HCEC 1CT (cell line): ENCODE data around the gene TNRC6B.
"Not testable (repeated sequence)": the region's sequence is repeated elsewhere in the genome, so short reads cannot be mapped to it uniquely, and the experiment has no call there.

ENCODE experiments used
- DNase-seq: peaks from one replicate; pipeline ENCODE4 v3.0.0-alpha.2; 2017

TNRC6B gene

DNA sequence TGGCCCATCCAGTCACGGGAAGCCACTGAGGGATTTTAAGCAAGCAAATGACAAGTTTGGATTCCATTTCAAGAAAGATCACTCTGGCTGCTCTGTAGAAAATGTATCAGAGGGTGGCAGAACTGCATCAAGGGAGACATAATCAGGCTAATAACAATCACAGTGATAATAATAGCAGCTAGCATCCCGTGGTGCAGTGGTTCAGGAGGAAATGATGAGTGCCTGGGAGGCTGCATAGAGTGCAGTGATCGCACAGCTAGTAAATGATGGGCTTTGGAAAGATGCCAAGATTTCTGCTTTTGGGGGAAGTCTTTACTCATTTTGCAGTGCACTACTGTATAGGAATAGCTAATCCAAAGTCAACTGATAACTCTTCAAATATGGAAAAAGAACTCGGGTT is 35.8 kb downstream of the TNRC6B start:
- DNase-seq, result no peak

DNA sequence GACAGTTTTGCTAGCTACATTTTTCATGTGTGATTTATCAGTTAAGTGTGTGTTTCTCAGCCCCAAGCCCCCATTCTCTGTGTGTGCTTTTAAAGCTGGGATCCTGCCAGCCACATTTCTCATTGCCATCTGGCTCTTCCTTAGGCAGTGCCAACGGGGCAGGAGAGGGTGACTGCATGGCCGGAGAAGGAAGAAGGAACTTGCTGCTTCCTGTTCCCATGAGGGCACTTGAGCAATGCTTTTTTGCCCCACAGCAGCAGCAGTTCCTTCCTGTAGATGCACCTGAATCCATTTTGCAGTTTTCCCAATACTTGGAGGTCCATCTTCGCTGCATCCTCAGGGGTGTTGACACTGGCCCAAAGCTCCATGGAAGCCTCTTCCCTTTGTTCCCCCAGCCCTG is 37.5 kb downstream of the TNRC6B start:
- no peak for DNase-seq

DNA sequence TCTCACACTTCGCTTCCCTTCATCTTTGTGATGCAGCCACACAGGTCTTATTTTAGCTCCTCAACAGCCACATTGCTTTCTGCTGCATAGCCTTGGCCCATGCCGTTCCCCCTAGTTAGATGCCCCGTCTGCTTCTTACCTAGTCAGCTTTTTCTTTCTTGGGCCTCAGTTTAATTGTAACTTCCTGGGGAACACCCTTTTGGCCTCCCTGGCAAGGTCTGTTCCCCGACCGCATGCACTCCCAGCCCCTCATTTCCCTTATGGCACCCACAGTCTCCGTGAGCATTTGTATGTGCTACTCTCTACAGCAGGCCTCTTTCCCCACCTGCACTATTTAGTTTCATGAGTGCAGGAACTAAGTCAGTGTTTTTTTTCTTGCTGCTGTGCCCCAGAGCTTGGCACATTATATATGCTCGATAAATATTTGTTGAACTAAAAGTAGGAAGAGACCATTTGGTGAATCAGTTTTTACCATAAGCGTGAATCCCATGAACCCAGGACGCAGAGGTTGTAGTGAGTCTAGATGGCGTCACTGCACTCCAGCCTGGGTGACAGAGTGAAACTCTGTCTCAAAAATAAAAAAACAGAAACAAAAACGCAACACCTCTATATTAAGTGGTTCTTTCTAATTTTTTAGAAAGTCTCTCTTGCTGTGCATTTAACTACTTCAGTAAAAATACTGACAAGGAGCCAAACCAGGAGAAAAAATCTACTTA is 38.5 kb downstream of the TNRC6B start:
- no peak for DNase-seq

DNA sequence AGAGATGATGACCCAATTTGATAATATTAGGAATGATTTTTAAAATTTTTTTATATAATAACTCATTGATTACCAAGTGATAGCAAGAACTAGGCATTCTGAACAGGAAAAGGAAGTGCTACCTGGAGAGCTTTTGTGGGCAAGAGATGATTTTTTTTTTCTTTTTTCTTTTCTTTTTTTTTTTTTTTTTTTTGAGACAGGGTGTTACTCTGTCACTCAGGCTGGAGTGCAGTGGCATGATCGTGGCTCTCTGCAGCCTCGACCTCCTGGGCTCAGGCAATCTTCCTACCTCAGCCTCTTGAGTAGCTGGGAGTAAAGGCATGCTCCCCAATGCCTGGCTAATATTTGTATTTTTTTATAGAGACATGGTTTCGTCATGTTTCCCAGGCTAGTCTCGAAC is 40.4 kb downstream of the TNRC6B start:
- DNase-seq, result no peak

DNA sequence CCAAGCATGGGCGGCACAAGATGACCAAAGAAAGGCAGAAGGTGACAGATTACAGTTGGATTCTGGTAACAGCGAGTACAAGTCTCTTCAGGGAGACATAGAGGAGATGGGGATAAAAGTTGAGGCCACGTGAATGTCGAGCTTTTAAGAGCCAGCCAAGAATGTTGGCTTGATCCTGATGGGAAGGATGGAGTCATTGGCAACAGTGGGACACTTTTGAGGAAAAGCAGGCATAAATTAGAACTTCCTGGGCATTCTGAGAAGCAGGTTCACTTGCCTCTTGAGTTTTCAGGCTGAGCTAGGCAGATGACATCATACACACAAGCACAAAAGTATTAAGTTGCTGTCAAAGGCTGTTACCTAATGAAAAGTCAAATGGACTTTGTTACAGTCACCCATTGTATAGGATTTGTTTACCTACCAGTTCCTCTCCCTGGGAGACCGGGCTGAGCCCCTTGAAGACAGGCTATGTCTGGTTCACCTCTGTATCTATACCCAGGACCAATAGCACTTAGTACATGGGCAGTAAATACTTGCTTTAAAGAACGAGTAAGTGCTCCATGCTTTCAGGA is 41.1 kb downstream of the TNRC6B start:
- DNase-seq, result no peak

DNA sequence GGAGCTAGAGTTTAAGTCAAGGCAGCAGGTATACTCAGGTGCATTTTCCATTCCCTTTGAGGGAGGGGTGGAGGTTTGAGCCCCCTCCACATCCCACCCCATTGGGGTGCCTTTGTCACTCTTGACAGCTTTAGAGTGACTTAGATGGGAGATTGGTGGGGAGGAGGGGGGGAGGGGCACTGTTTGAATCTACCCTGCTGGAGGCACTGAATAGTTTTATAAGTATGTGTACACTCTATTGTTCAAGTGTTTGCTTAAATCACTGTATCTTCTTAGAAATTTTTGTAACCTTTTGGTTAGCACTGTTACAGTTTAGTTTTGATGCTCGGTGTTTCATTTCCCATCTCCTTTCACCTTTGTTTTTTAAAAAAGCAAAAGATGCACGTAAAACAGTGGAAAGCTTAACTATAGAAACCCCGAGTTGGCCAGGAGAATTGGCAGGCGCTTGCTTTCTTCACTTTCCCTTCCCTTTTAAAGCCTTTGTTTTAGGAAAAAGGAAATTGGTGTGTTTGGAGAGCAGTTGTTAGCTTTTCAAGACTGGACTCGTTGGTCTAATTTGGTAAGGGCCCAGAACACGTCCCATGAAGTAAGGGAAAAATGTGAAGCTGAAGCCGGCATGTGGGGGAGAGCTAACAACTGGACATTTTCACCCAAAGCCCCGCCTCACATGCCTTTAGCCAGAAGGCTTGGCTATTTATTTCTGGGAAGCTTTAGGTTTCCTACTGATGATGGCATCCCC is 42.8 kb downstream of the TNRC6B start:
- no peak for DNase-seq

DNA sequence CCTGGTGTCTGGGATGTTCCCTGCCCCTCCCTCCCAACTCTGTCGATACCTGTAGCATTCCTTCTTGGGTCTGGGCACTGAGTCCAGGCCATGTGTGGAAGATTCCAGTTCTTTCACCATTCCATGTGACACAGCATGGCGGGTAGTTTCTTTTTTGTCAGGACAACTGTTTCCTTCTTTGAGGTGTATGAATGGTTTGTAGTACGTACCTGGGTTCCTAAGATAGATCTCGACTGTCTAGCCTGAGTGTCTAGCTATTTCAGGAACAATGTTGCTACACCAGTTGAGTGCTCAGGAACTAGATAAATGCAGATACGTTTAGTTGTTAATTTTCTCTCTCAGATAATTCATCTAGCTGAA is 43.3 kb downstream of the TNRC6B start:
- DNase-seq, result no peak

DNA sequence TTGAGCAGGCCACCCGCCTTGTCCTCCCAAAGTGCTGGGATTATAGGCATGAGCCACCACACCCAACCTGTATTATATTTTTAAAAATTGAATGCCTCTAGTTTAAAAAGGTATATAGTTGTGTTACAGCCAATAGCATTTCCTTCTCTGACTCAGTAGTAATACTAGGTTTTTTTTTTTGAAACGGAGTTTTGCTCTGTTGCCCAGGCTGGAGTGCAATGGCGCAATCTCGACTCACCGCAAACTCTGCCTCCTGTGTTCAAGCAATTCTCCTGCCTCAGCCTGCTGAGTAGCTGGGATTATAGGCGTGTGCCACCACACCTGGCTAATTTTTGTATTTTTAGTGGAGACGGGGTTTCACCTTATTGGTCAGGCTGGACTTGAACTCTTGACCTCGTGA is 45.3 kb downstream of the TNRC6B start:
- not testable (repeated sequence) for DNase-seq

DNA sequence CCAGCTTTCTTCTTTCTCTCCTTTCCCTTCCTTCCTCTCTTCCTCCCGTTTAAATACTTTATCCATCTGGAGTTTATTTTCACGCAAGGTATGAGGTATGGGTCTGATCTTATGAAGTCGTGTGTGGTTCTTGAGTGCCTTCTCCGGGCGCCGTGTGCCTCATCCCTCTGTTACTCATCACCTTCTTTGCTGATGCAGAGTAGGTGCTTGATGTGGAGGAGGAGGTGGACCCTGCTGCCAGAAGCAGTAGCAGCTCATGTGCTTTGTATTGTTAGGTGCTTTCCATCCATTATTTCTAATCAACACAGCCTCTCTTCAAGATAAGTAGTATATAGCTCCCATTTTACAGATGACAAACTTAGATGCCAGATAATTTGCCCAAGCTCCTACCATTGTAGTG is 47.0 kb downstream of the TNRC6B start:
- DNase-seq, result no peak

DNA sequence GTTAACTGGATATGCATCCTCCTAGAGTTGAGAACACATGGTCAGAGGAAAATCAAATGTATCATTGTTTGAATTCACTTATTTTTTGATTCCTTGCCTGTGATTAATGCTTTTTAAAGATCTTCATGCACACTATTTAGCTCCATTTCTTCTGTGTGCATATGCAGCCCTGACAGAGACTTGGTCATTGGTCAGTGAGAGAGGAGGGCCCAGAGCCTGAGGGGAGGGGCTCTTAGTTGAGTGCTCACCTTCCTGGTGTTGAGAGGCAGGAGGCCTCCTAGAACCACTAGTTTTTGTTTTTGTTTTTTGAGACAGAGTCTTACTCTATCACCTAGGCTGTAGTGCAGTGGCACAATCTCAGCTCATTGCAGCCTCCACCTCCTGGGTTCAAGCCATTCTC is 48.9 kb downstream of the TNRC6B start:
- no peak for DNase-seq

DNA sequence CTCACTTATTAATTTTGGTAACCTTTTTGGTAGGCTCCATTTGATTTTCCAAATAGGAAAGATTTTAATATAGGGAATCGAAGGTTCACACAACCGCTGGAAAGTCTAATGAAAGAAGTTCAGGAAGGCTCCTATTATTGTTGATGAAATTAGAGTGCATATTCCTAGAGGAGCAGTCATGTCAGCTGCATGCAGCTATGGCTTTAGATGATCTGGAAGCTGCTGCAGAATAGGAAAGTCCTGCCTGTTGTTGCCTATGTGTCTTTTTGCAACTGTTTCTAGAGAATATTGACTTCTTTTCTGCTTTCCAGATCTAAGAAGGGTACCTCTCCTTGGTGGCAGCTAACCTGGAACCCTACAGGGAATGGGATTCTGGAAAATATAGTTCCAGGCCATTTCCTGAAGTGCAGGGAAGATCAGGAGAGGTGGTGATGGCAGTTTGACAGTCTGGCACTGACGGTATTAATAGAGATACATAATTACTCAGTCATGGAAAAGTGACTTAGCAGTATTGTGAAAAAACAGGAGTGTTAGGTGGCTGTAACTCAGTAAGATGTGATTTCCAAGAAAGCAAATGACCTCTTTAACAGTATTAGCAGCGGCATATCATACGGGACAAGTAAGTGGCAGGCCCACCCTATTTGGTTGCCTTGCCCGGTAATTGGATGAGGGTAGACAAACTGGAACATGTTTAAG is 54.0 kb downstream of the TNRC6B start:
- no peak for DNase-seq

DNA sequence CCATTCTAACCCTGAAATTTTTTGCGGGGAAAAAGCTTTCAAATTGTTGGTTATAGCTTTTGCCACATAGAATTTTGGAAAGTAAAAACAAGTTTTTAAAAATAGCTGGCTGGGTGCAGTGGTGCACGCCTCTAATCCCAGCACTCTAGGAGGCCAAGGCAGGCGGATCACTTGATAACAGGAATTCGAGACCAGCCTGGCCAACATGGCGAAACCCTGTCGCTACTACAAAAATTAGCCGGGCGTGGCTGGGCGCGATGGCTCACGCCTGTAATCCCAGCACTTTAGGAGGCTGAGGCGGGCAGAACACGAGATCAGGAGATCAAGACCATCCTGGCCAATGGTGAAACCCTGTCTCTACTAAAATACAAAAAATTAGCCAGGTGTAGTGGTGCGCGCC is 54.9 kb downstream of the TNRC6B start:
- DNase-seq, result no peak

DNA sequence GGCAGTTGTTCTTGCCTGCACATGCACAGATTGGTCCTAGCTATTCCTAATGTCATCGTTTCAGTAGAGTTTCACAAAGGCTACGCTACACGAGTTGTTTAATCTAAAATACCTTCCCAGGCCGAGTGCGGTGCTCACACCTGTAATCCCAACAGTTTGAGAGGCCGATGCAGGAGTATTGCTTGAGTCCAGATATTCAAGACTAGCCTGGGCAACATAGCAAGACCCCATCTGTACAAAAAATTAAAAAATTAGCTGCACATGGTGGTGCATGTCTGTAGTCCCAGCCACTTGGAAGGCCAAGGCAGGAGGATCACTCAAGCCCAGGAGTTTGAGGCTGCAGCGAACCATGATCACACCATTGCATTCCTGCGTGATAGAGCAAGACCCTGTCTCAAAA is 56.2 kb downstream of the TNRC6B start:
- DNase-seq, result no peak

DNA sequence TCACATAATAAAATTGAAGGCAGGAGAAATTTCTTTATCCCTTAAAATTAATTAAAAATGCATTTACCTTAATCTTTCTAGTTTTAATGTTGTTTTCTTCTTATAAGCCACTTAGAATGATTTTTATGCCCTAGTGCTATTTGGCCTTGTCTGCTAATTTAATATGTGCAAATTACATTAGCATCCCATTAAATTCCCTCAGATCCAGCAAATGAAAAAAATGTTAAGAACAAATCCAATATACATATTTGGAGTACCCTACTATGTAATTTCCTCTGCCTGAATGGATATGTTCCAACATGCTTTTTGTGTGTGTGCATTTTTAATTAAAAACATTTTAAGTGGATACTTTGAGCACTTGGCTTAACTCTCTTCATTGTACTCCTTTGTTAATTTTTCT is 56.9 kb downstream of the TNRC6B start:
- no peak for DNase-seq

DNA sequence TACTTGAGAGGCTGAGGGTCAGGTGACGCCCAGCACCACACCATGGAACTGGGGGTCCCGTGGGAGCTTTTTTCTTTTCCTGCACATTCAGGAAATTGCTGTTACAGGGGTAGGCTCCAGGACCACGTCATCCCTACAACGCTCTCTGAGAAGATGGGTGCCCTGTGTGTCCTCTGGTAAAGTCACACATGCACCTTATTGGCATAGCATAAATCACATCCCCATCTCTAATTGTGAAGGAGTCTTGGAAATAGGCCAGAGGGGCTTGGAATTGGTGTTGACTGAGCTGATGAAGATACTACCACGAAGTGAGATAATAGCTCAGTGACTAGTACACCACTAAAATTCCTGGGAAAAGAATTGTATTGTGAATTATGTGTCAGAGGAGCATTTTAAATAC is 57.6 kb downstream of the TNRC6B start:
- no peak for DNase-seq

DNA sequence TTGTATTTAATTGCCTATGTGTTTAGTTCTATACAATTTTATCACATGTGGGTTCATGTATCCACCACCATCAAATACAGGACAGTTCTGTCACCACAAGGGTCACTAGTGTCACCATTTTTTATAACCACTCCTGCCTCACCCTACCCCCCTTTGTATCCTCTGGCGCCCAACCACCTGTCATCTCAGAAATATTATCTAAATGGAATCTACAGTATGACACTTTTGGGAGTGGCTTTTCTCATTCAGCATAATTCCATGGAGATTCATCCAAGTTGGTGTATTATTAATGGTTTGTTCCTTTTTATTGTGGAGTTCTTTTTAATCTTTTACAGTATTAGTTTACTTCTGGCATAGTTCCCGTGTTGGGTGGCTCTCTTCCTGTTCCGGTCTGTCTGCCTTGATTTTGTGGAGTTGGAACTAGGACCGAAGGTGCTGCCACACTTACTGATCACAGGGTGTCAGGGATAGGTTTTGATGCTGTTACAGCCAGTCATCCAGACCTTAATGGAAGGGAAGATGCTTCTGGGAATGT is 58.5 kb downstream of the TNRC6B start:
- no peak for DNase-seq

DNA sequence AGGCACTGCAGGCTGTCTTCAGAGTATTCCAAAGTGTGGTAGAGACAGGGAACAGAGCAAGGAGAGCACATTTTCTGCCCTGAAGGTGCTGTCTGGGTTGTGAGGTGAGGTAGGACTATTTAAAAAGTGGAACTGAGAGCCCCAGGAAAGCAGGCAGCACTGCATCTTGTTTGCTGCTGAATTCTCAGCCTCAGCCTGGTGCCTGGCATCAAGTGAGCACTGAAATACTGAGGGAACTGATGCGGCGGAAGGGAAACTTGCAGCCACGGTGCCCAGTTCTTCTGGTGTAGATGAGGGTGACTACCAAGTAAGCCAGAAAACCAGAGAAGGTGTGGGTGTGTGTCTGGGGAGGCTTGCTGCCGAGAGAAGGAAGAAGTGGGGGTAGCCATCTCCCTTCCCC is 59.5 kb downstream of the TNRC6B start:
- DNase-seq, result no peak

DNA sequence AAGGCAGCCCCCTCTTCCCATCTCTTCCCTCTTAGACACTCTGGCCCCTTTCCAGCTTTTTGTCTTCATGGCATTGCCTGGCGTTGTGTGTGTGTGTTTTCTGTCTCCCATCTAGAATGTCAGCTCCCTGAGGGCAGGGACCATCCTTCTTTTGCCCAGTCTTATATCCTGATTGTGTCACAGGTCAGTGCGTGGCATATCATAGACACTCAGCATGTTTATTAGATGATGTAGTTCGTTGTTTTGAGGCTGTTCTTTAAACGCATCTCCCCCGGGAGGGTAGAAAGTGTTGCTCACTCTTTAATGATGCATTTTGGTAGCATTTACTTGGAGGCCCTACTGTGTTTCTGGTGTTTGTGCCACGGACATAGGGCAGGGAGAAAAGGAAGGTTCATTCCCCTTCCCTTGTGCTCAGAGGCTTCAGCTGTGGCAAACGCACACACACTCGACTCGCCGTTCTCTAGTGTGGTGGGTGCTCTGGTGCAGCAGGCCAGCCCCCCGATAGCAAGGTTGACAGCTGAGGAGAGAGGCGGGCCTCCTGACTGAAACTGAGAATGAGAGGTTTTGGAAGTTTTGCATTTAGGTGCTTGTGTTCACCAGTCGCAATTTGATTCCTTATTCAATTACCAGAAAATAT is 60.2 kb downstream of the TNRC6B start:
- no peak for DNase-seq

DNA sequence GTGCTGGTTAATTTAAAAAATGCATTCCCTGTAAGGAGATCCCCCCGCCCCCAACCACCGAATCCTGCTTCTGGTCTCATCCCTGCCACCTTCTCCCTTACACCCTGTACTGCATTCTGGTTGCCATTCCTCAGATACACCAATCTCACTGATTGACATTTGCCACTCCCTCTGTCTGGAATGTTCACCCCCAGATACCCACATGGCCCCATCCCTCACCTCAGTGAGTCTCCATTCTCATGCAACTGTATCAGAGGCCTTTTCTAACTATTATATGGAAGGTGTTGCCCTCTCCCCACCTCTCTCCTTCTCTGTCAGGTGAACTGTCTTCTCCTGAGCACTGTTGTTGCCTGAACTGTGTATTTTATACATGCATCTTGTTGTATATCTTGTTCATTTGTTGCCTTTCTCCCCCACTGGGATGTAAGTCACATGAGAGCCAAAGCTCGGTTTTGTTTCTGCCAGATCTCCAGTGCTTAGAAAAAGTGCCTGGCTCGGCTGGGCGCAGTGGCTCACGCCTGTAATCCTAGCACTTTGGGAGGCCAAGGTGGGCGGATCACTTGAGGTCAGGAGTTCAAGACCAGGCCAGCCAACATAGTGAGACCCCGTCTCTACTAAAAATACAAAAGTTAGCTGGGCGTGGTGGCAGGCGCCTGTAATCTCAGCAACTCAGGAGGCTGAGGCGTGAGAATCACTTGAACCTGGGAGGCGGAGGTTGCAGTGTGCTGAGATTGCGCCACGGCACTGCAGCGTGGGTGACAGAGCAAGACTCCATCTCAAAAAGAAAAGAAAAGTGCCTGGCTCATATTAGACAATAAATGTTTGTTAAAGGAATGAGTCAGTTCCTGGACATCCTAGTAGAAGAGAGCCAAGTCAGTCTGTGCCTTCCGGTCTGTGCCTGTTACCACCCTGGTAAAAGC is 61.0 kb downstream of the TNRC6B start:
- DNase-seq, result peak; percentile 76

DNA sequence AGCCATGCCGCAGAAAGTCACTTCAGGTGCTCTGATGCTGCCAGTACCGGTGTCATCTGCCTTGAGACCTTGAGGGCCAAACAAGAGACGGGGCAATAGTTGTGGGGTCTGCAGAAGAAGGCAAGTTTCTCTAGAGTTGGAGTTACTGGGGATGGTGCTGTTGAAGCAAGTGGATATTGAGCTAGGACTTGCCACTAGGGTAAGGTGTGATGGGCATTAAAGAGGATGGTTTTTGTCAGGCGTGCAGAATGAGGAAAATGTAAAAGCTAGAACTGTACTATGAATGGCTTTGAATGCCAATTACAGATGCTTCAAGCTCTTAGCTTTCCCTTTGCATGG is 61.6 kb downstream of the TNRC6B start:
- no peak for DNase-seq

DNA sequence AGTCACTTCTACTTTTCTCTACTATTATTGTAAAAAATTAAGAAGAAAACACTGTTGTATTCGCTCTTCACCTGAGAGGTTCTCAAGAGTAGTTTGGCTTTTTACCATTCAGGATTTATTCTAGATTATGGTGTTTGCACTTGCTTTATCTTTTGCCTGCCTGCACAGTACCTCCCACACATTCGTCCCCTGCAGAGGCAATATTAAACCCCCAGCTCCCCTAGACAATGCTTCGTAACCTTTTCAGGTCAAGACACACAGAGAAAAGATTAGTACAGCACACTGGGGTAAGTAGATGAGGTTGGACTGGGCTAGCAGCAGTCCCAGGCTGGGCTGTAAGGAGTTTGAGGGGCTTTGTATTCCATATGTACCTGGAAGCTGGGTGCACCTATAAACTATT is 62.4 kb downstream of the TNRC6B start:
- no peak for DNase-seq

DNA sequence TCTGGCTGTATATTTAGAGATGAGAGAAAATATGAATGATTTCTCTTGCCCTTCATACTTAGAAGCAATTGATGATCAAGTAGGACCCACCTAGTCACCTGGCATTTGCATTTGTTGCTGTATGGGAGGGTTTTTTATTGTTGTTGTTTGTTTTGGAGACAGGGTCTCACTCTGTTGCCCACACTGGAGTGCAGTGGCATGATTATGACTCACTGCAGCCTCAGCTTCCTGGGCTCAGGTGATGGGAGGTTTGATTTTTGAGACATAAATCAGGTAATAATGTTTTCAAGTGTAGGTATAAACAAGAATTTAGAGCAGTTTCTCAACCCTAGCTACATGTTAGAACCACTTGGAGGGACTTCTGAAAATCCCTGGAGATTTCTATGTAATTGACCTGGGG is 63.0 kb downstream of the TNRC6B start:
- DNase-seq, result no peak
